Measurements from ENCODE around the gene BTNL3.

DNA sequence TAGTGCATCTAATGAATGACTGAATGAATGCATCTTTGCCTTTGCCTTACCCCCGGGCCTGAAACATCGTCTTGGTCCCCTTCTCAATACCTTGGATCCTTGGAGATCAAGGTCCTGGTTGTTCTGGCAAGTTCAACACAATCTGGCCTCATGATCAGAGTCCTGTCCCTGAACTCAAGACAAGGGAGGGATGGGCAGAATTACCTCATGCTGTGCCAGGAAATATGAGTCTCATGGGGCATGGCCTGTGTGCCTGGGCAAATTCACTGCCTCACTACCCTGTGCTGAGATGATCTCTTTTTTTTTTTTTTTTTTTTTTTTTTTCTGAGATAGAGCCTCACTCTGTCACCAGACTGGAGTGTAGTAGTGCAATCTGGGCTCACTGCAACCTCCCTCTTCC lies 630 bp upstream of the BTNL3 start:
- TF ChIP-seq, protein P1, sequence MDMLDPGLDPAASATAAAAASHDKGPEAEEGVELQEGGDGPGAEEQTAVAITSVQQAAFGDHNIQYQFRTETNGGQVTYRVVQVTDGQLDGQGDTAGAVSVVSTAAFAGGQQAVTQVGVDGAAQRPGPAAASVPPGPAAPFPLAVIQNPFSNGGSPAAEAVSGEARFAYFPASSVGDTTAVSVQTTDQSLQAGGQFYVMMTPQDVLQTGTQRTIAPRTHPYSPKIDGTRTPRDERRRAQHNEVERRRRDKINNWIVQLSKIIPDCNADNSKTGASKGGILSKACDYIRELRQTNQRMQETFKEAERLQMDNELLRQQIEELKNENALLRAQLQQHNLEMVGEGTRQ (CRISPR knock-in tag; IDR thresholded peaks at IDR 0.05) = no peak
- TF ChIP-seq, protein P2, sequence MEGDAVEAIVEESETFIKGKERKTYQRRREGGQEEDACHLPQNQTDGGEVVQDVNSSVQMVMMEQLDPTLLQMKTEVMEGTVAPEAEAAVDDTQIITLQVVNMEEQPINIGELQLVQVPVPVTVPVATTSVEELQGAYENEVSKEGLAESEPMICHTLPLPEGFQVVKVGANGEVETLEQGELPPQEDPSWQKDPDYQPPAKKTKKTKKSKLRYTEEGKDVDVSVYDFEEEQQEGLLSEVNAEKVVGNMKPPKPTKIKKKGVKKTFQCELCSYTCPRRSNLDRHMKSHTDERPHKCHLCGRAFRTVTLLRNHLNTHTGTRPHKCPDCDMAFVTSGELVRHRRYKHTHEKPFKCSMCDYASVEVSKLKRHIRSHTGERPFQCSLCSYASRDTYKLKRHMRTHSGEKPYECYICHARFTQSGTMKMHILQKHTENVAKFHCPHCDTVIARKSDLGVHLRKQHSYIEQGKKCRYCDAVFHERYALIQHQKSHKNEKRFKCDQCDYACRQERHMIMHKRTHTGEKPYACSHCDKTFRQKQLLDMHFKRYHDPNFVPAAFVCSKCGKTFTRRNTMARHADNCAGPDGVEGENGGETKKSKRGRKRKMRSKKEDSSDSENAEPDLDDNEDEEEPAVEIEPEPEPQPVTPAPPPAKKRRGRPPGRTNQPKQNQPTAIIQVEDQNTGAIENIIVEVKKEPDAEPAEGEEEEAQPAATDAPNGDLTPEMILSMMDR (IDR thresholded peaks at IDR 0.05) = no peak
- TF ChIP-seq SP1 (CRISPR knock-in tag; conservative IDR thresholded peaks at IDR 0.05) (no peak), NFYB (CRISPR knock-in tag; conservative IDR thresholded peaks at IDR 0.05; ENCODE audit: low read depth) (no peak), ELF4 (CRISPR knock-in tag; IDR thresholded peaks at IDR 0.05; ENCODE audit: low read depth) (no peak)
- TF ChIP-seq, protein P3, sequence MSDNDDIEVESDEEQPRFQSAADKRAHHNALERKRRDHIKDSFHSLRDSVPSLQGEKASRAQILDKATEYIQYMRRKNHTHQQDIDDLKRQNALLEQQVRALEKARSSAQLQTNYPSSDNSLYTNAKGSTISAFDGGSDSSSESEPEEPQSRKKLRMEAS (CRISPR knock-in tag; IDR thresholded peaks at IDR 0.05) = no peak

Measured in WTC11 (cell line).